GM23338 (cell line): Measurements from ENCODE around the gene TMEM139. TPM values are rescaled to one million over a fixed set of nuclear protein-coding genes. Genes with fewer than 3 reads are reported as not detected.

ENCODE experiments used
- ATAC-seq: fragments of 200-7000 bp; cut with Tn5 transposase; 3 replicates; pipeline ENCODE4 v1.9.1; 2020
- DNase-seq: peaks from one replicate; pipeline ENCODE4 v3.0.0-alpha.2; 2015; ENCODE audit warnings: low spot score
- H2AFZ ChIP-seq: fragments of 200-600 bp; sonication (generic); 2 replicates; pipeline ENCODE4 v1.8.0; 2016; ENCODE audit warnings: antibody characterized with exemption, mild to moderate bottlenecking, moderate library complexity
- H3F3A ChIP-seq: fragments of 200-600 bp; sonication (generic); replicated peaks from 2 replicates; pipeline ENCODE4 v1.8.0; 2017; ENCODE audit warnings: antibody characterized with exemption, mixed run types, low read depth
- H3K27ac ChIP-seq: fragments of 200-600 bp; sonication (generic); 2 replicates; pipeline ENCODE4 v1.6.1; 2016; ENCODE audit warnings: low read depth
- H3K27me3 ChIP-seq: fragments of 200-600 bp; sonication (generic); 2 replicates; pipeline ENCODE4 v1.8.0; 2016; ENCODE audit warnings: mild to moderate bottlenecking, mixed run types, moderate library complexity; ENCODE audit not compliant: insufficient read depth
- H3K36me3 ChIP-seq: fragments of 200-600 bp; sonication (generic); 2 replicates; pipeline ENCODE4 v1.8.0; 2016; ENCODE audit warnings: mild to moderate bottlenecking; ENCODE audit not compliant: insufficient read depth
- H3K4me1 ChIP-seq: fragments of 200-600 bp; sonication (generic); 2 replicates; pipeline ENCODE4 v1.8.0; 2016; ENCODE audit warnings: mild to moderate bottlenecking, moderate library complexity; ENCODE audit not compliant: insufficient read depth
- H3K4me2 ChIP-seq: fragments of 200-600 bp; sonication (generic); 2 replicates; pipeline ENCODE4 v1.7.1; 2017; ENCODE audit warnings: mixed run types
- H3K4me3 ChIP-seq: fragments of 200-600 bp; sonication (generic); 2 replicates; pipeline ENCODE4 v1.6.1; 2016; ENCODE audit warnings: mixed run types
- H3K79me2 ChIP-seq: fragments of 200-600 bp; sonication (generic); replicated peaks from 2 replicates; pipeline ENCODE4 v1.8.0; 2017; ENCODE audit warnings: mild to moderate bottlenecking; ENCODE audit not compliant: insufficient read depth
- H3K9me2 ChIP-seq: fragments of 200-600 bp; sonication (generic); 2 replicates; pipeline ENCODE4 v1.8.0; 2017; ENCODE audit not compliant: insufficient read depth
- H4K20me1 ChIP-seq: fragments of 200-600 bp; sonication (generic); replicated peaks from 2 replicates; pipeline ENCODE4 v1.8.0; 2017; ENCODE audit warnings: mild to moderate bottlenecking; ENCODE audit not compliant: insufficient read depth
- H3K27ac Mint-ChIP-seq: 2 replicates; pipeline ENCODE4 v1.8.0; 2020; ENCODE audit warnings: inconsistent platforms, mild to moderate bottlenecking, moderate library complexity, mixed read lengths
- H3K27me3 Mint-ChIP-seq: 3 replicates; pipeline ENCODE4 v1.8.0; 2022; ENCODE audit warnings: low read depth, mild to moderate bottlenecking, moderate library complexity, mixed read lengths, inconsistent platforms; ENCODE audit not compliant: insufficient read depth, poor library complexity
- H3K36me3 Mint-ChIP-seq: 3 replicates; pipeline ENCODE4 v1.8.0; 2021; ENCODE audit warnings: low read depth, mild to moderate bottlenecking, inconsistent platforms, moderate library complexity, mixed read lengths
- H3K4me1 Mint-ChIP-seq: 3 replicates; pipeline ENCODE4 v1.8.0; 2020; ENCODE audit warnings: mild to moderate bottlenecking, inconsistent platforms, mixed read lengths
- H3K4me3 Mint-ChIP-seq: 3 replicates; pipeline ENCODE4 v1.8.0; 2021; ENCODE audit warnings: moderate library complexity, mild to moderate bottlenecking, inconsistent platforms, mixed read lengths
- H3K9me3 Mint-ChIP-seq: 3 replicates; pipeline ENCODE4 v1.8.0; 2020; ENCODE audit warnings: moderate library complexity, mild to moderate bottlenecking, inconsistent platforms, mixed read lengths
- CREB1 ChIP-seq: fragments of 250-450 bp; sonication (Bioruptor Pico); IDR thresholded peaks from 2 replicates; pipeline ENCODE4 v1.5.0; 2020; ENCODE audit warnings: low read depth, mild to moderate bottlenecking, moderate library complexity
- EZH2 ChIP-seq: fragments of 200-600 bp; sonication (generic); IDR thresholded peaks from one replicate; pipeline ENCODE4 v1.8.0; 2017; ENCODE audit warnings: antibody characterized with exemption, mild to moderate bottlenecking, low read depth; ENCODE audit not compliant: unreplicated experiment
- EZH2phosphoT487 ChIP-seq: fragments of 200-600 bp; sonication (generic); IDR thresholded peaks from one replicate; pipeline ENCODE4 v1.8.1; 2018; ENCODE audit warnings: antibody characterized with exemption; ENCODE audit not compliant: unreplicated experiment
- NANOG ChIP-seq: IDR thresholded peaks from 2 replicates; pipeline ENCODE4 v1.6.1; 2016; ENCODE audit warnings: antibody characterized with exemption, borderline replicate concordance
- POLR2AphosphoS5 ChIP-seq: IDR thresholded peaks from 2 replicates; pipeline ENCODE4 v1.6.1; 2016; ENCODE audit warnings: antibody characterized with exemption, low read depth
- STAT1 ChIP-seq: IDR thresholded peaks from one replicate; pipeline ENCODE4 v1.6.1; 2016; ENCODE audit warnings: antibody characterized with exemption; ENCODE audit not compliant: unreplicated experiment
- ZNF114 ChIP-seq: fragments of 250-450 bp; sonication (Bioruptor Pico); IDR thresholded peaks from 2 replicates; pipeline ENCODE4 v1.5.0; 2020; ENCODE audit warnings: mild to moderate bottlenecking, moderate library complexity
- polyA plus RNA-seq: library from polyadenylated mRNA; unstranded; fragments of >200 nt; fragmentation: Nextera tagmentation; extraction: Ambion mirVana; gene quantifications from 2 replicates; pipeline ENCODE4 v1.2.1, GENCODE V29; 2016
- total RNA-seq: library from RNA; depleted of rRNA; stranded (reverse); fragments of >200 nt; shearing (Covaris generic); gene quantifications from 2 replicates; pipeline ENCODE4 v1.2.3, GENCODE V29; 2014
- TF ChIP-seq, protein P1 (sequence below): fragments of 250-450 bp; sonication (Bioruptor Pico); IDR thresholded peaks from 2 replicates; pipeline ENCODE4 v1.5.0; 2020; ENCODE audit warnings: mild to moderate bottlenecking, moderate library complexity
- TF ChIP-seq, protein P2 (sequence below): IDR thresholded peaks from 2 replicates; pipeline ENCODE4 v1.6.1; 2016; ENCODE audit warnings: antibody characterized with exemption

TMEM139 gene
- total and polyA plus RNA-seq, 2 experiments from 2014 or later = 3.3 to 3.6 TPM

DNA sequence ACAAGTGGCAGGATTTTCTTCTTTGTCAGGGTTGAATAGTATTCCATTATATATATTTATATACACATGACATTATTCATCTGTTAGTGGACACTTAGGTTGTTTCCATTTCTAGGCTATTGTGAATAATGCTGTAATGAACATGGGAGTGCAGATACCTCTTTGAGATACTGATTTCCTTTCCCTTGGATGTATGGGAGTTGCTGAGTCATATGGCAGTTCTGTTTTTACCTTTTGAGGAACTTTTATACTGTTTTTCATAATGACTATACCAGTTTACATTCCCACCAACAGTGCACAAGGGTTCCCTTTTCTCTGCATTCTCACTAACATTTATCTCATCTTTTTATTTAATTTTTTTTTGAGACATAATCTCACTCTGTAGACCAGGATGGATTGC is 29.4 kb downstream of the TMEM139 start (continued):
- TF ChIP-seq, protein P1, sequence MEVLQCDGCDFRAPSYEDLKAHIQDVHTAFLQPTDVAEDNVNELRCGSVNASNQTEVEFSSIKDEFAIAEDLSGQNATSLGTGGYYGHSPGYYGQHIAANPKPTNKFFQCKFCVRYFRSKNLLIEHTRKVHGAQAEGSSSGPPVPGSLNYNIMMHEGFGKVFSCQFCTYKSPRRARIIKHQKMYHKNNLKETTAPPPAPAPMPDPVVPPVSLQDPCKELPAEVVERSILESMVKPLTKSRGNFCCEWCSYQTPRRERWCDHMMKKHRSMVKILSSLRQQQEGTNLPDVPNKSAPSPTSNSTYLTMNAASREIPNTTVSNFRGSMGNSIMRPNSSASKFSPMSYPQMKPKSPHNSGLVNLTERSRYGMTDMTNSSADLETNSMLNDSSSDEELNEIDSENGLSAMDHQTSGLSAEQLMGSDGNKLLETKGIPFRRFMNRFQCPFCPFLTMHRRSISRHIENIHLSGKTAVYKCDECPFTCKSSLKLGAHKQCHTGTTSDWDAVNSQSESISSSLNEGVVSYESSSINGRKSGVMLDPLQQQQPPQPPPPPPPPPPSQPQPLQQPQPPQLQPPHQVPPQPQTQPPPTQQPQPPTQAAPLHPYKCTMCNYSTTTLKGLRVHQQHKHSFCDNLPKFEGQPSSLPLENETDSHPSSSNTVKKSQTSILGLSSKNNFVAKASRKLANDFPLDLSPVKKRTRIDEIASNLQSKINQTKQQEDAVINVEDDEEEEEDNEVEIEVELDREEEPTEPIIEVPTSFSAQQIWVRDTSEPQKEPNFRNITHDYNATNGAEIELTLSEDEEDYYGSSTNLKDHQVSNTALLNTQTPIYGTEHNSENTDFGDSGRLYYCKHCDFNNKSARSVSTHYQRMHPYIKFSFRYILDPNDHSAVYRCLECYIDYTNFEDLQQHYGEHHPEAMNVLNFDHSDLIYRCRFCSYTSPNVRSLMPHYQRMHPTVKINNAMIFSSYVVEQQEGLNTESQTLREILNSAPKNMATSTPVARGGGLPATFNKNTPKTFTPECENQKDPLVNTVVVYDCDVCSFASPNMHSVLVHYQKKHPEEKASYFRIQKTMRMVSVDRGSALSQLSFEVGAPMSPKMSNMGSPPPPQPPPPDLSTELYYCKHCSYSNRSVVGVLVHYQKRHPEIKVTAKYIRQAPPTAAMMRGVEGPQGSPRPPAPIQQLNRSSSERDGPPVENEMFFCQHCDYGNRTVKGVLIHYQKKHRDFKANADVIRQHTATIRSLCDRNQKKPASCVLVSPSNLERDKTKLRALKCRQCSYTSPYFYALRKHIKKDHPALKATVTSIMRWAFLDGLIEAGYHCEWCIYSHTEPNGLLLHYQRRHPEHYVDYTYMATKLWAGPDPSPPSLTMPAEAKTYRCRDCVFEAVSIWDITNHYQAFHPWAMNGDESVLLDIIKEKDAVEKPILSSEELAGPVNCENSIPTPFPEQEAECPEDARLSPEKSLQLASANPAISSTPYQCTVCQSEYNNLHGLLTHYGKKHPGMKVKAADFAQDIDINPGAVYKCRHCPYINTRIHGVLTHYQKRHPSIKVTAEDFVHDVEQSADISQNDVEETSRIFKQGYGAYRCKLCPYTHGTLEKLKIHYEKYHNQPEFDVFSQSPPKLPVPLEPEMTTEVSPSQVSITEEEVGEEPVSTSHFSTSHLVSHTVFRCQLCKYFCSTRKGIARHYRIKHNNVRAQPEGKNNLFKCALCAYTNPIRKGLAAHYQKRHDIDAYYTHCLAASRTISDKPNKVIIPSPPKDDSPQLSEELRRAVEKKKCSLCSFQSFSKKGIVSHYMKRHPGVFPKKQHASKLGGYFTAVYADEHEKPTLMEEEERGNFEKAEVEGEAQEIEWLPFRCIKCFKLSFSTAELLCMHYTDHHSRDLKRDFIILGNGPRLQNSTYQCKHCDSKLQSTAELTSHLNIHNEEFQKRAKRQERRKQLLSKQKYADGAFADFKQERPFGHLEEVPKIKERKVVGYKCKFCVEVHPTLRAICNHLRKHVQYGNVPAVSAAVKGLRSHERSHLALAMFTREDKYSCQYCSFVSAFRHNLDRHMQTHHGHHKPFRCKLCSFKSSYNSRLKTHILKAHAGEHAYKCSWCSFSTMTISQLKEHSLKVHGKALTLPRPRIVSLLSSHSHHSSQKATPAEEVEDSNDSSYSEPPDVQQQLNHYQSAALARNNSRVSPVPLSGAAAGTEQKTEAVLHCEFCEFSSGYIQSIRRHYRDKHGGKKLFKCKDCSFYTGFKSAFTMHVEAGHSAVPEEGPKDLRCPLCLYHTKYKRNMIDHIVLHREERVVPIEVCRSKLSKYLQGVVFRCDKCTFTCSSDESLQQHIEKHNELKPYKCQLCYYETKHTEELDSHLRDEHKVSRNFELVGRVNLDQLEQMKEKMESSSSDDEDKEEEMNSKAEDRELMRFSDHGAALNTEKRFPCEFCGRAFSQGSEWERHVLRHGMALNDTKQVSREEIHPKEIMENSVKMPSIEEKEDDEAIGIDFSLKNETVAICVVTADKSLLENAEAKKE (CRISPR knock-in tag) = no peak
- TF ChIP-seq CREB1 (CRISPR knock-in tag) = no peak
- no peak for TF ChIP-seq EZH2phosphoT487
- no peak for TF ChIP-seq POLR2AphosphoS5

DNA sequence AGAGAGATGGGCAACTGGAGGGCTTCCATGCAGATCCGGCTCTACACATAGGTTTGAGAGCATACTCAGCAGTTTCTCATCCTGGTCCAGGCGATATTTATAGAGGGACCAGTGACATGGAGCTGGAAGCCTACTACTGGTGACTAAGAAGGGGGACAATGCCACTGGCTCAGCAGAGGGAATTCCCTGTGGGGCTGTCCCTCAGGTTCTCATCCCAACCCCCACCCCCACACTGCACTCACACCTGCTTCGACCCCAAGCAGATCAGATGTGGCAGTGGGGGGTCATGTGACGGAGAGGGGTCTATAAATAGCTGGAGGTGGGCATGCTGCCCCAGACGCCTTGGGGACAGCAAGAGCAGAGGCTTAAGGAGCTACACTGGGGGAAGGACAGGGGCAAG is 31.0 kb downstream of the TMEM139 start, which contains the start of gene CLCN1:
Gene CLCN1 (plus strand): TSS at position 336 of the 400 bp plus-strand sequence. CDS start 102 bp downstream, outside the sequence.
- H3K27me3 Mint-ChIP-seq = peaks cover 11% of the 10 kb centered on the region
- no peak within 1 kb of the TSS for H3K4me2 ChIP-seq
- no peak within 1 kb of the TSS for H3K27ac ChIP-seq
- DNase-seq = no peak
- no peaks in the 10 kb centered on the region for H3K79me2 ChIP-seq
- no peaks in the 10 kb centered on the region for H4K20me1 ChIP-seq
- H3K4me1 ChIP-seq = no peaks in the 10 kb centered on the region
- no peak within 1 kb of the TSS for H2AFZ ChIP-seq
- no peaks in the 10 kb centered on the region for H3K36me3 ChIP-seq
- no peak within 1 kb of the TSS for H3K4me3 Mint-ChIP-seq
- no peaks in the 10 kb centered on the region; the same call in 2 of the 3 replicates for H3K9me3 Mint-ChIP-seq
- ATAC-seq = no peak
- no peaks in the 10 kb centered on the region; the same call in 2 of the 3 replicates for H3K36me3 Mint-ChIP-seq
- no peak within 1 kb of the TSS for H3K4me3 ChIP-seq
- H3K9me2 ChIP-seq = no peaks in the 10 kb centered on the region
- H3K27ac Mint-ChIP-seq = no peak within 1 kb of the TSS
- H3K27me3 ChIP-seq = no peaks in the 10 kb centered on the region
- H3F3A ChIP-seq = no peaks in the 10 kb centered on the region
- peaks cover 4% of the 10 kb centered on the region; the same call in 2 of the 3 replicates for H3K4me1 Mint-ChIP-seq
- TF ChIP-seq, protein P1 (CRISPR knock-in tag) = no peak
- TF ChIP-seq STAT1 (no peak), EZH2 (no peak), ZNF114 (CRISPR knock-in tag) (no peak), NANOG (no peak)
- TF ChIP-seq, protein P2, sequence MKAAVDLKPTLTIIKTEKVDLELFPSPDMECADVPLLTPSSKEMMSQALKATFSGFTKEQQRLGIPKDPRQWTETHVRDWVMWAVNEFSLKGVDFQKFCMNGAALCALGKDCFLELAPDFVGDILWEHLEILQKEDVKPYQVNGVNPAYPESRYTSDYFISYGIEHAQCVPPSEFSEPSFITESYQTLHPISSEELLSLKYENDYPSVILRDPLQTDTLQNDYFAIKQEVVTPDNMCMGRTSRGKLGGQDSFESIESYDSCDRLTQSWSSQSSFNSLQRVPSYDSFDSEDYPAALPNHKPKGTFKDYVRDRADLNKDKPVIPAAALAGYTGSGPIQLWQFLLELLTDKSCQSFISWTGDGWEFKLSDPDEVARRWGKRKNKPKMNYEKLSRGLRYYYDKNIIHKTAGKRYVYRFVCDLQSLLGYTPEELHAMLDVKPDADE = no peak
